Esophagus muscularis mucosa (tissue), 3 donors: ENCODE results near the gene PUM2.
A peak's percentile ranks its signal among the peaks of the same experiment; 100 is the strongest.

Source experiments
- CTCF ChIP-seq, 3 experiments: fragments of 200-600 bp in 2 of 3; fragments of 450-650 bp in 1 of 3; sonication (generic) in 2 of 3; IDR thresholded peaks; one replicate each; pipeline ENCODE4 v1.5.1; 2017 to 2019; ENCODE audit warnings: antibody characterized with exemption in 3 of 3, mild to moderate bottlenecking in 2 of 3, moderate library complexity in 1 of 3
- POLR2A ChIP-seq: fragments of 450-650 bp; IDR thresholded peaks from one replicate; pipeline ENCODE4 v1.6.1; 2017; ENCODE audit warnings: antibody characterized with exemption, moderate library complexity, mild to moderate bottlenecking, low read depth
- POLR2AphosphoS5 ChIP-seq, 2 donors: sonication (generic); formaldehyde crosslinking; IDR thresholded peaks; one replicate each; pipeline ENCODE4 v1.6.1; 2017; ENCODE audit warnings: antibody characterized with exemption in 2 of 2

DNA sequence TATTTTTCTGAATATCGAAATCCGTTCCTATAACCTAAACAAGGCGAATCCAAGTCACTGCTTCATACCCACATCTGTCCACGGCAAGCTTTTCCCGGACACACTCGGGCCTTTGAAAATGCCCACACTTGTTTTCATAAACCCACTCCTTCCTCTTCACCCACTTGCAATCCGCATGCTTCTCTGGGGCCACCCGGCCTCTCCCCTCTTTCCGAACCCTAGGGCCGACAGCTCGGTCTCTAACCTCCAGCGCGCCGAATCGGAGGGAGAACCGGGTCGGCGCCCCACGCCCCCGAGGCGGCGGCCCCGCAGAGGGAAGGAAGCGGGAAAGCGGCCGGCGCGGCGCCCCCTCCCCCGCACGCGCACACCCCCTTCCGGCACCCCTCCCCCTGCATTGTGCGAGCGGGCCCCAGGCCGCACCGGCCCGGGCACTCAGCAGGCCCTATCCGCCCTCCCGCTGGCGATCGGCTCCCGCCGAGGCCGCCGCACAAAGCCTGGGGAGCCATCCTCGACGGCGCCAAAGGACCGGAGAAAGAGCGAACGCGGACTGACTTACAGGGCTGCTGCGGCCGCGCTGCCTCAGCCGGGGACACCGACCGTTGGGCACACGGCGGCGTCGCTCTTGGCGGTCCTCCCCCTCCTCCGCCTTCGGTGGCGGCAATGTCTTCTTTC is 467 bp downstream of the PUM2 start:
- TF ChIP-seq POLR2AphosphoS5 (IDR thresholded peaks at IDR 0.05), result peak in 1 of 2 donors; percentile 15
- TF ChIP-seq CTCF (IDR thresholded peaks at IDR 0.05), result no peak
- peak; percentile 3 for TF ChIP-seq POLR2A
